GM12878 (cell line): ENCODE measurements around the gene IFT172. TPM values are rescaled to one million over a fixed set of nuclear protein-coding genes. Genes with fewer than 3 reads are reported as not detected.

ENCODE experiments used
- ATAC-seq: fragments of 200-7000 bp; cut with Tn5 transposase; 3 replicates; pipeline ENCODE4 v1.9.1; 2020; ENCODE audit warnings: mild to moderate bottlenecking, moderate library complexity
- BruUV-seq: library from RNA; stranded (reverse); fragments of 400-500 nt; replicated peaks from 2 replicates; lab custom pipeline; 2021; lab: Mats Ljungman, UMichigan
- CTCF ChIA-PET: fragments of 300-600 bp; sonication (Branson Sonifier 250); formaldehyde crosslinking; extraction: SDS; loops from one replicate; lab custom pipeline; 2021; ENCODE audit warnings: inconsistent platforms; lab: Yijun Ruan, JAX
- POLR2A ChIA-PET: fragments of 350-600 bp; formaldehyde crosslinking; extraction: SDS; loops from one replicate; lab custom pipeline; 2021; ENCODE audit warnings: inconsistent platforms; lab: Charles Lee
- RAD21 ChIA-PET: fragments of 300-600 bp; sonication (Branson Sonifier 250); formaldehyde crosslinking; loops from one replicate; lab custom pipeline; 2023; ENCODE audit warnings: antibody characterized with exemption; ENCODE audit not compliant: unreplicated experiment; lab: Charles Lee
- SMC1A ChIA-PET: fragments of 300-600 bp; sonication (Branson Sonifier 250); formaldehyde crosslinking; loops from one replicate; lab custom pipeline; 2023; ENCODE audit not compliant: unreplicated experiment, uncharacterized antibody; lab: Charles Lee
- DNase-seq: peaks from one replicate; pipeline ENCODE4 v3.0.0-alpha.2; 2011; ENCODE audit warnings: low read depth, low spot score
- FAIRE-seq: peaks from 3 replicates; lab custom pipeline; 2011; peaks lifted over from hg19 to GRCh38; lab: Jason Lieb, UNC
- H2AFZ ChIP-seq: 2 replicates; pipeline ENCODE4 v1.6.0; 2011; ENCODE audit warnings: low read depth, low read length, control low read depth; ENCODE audit not compliant: control insufficient read depth
- H3K27ac ChIP-seq: 2 replicates; pipeline ENCODE4 v1.5.1; 2011; ENCODE audit warnings: control low read depth; ENCODE audit not compliant: control insufficient read depth, insufficient read depth
- H3K27me3 ChIP-seq, 2 experiments: replicated peaks in 1 of 2; 2 replicates each; pipeline versions ENCODE4 v1.6.0 to v1.6.1; 2011; ENCODE audit warnings: low read length in 1 of 2; ENCODE audit not compliant: control insufficient read depth in 2 of 2, insufficient read depth in 2 of 2
- H3K36me3 ChIP-seq, 2 experiments: 2 replicates each; pipeline ENCODE4 v1.5.1; 2011; ENCODE audit warnings: low read length in 1 of 2; ENCODE audit not compliant: control insufficient read depth in 2 of 2, insufficient read depth in 2 of 2
- H3K4me1 ChIP-seq: 2 replicates; pipeline ENCODE4 v1.6.1; 2011; ENCODE audit warnings: mild to moderate bottlenecking, low read length, moderate library complexity, mixed read lengths; ENCODE audit not compliant: control insufficient read depth, insufficient read depth
- H3K4me2 ChIP-seq: 2 replicates; pipeline ENCODE4 v1.6.0; 2011; ENCODE audit warnings: control low read depth; ENCODE audit not compliant: control insufficient read depth, insufficient read depth
- H3K4me3 ChIP-seq: fragments of 200-600 bp; sonication (generic); 2 replicates; pipeline ENCODE4 v1.5.1; 2016
- H3K79me2 ChIP-seq: 2 replicates; pipeline ENCODE4 v1.6.0; 2011; ENCODE audit warnings: low read length; ENCODE audit not compliant: control insufficient read depth, insufficient read depth
- H3K9ac ChIP-seq: 2 replicates; pipeline ENCODE4 v1.8.0; 2011; ENCODE audit warnings: low read length, control low read depth, mixed read lengths; ENCODE audit not compliant: control insufficient read depth, insufficient read depth
- H3K9me3 ChIP-seq: replicated peaks from 3 replicates; pipeline ENCODE4 v1.5.1; 2011; ENCODE audit warnings: mild to moderate bottlenecking, low read length; ENCODE audit not compliant: control insufficient read depth, insufficient read depth
- H4K20me1 ChIP-seq: 2 replicates; pipeline ENCODE4 v1.6.0; 2011; ENCODE audit not compliant: control insufficient read depth, insufficient read depth
- BRCA1 ChIP-seq: IDR thresholded peaks from 2 replicates; pipeline ENCODE4 v1.6.1; 2011; ENCODE audit warnings: low read depth, low read length, improper control_type of control experiment
- FOXM1 ChIP-seq: IDR thresholded peaks from 2 replicates; pipeline ENCODE4 v1.6.1; 2012; ENCODE audit warnings: low read depth, mild to moderate bottlenecking, inconsistent platforms, low read length, moderate library complexity
- HSF1 ChIP-seq: fragments of 150-350 bp; IDR thresholded peaks from 2 replicates; pipeline ENCODE4 v1.6.1; 2014; ENCODE audit warnings: mild to moderate bottlenecking, low read depth, low read length
- IRF5 ChIP-seq: fragments of 450-650 bp; IDR thresholded peaks from 2 replicates; pipeline ENCODE4 v1.6.1; 2017; ENCODE audit warnings: borderline replicate concordance
- PRDM15 ChIP-seq: fragments of 450-650 bp; formaldehyde crosslinking; IDR thresholded peaks from 2 replicates; pipeline ENCODE4 v1.4.0; 2020; ENCODE audit warnings: mild to moderate bottlenecking, moderate library complexity
- ZBTB33 ChIP-seq: fragments of 450-650 bp; IDR thresholded peaks from 2 replicates; pipeline ENCODE4 v1.6.1; 2017; ENCODE audit warnings: mild to moderate bottlenecking
- WGBS: methylation state at CpG from one replicate; pipeline ENCODE4 v1.1.6; 2016; ENCODE audit warnings: low lambda C conversion rate; ENCODE audit not compliant: insufficient replicate concordance, insufficient coverage; ENCODE audit errors: missing lambda C conversion rate; 5-methylcytosine and 5-hydroxymethylcytosine counted together
- in situ Hi-C: fragments of 300-500 bp; cut with MboI; formaldehyde crosslinking; loops from 9 replicates; pipeline ENCODE4 v1.14.3; 2018; ENCODE audit warnings: mixed read lengths
- intact Hi-C: fragments of 100-400 bp; cut with micrococcal nuclease; formaldehyde crosslinking; loops from one replicate; pipeline ENCODE4 v1.14.2; 2022; ENCODE audit not compliant: unreplicated experiment
- polyA plus RNA-seq, 11 experiments: library from polyadenylated mRNA; depleted of rRNA in 4 of 11; unstranded in 6 of 11; stranded (reverse) in 5 of 11; fragments of >200 nt; fragmentation: Nextera tagmentation in 4 of 11; fragmentation: Illumina TruSeq in 1 of 11; extraction: Ambion mirVana in 4 of 11; extraction: Trizol in 1 of 11; gene quantifications; 1 replicate in 1 of 11; 2 replicates in 10 of 11; pipeline versions ENCODE4 v1.2.1 to v1.2.3, GENCODE V29; 2011 to 2016; ENCODE audit warnings: inconsistent platforms in 2 of 11, missing spikeins in 2 of 11, low read depth in 1 of 11
- total RNA-seq, 4 experiments: library from RNA; depleted of rRNA in 3 of 4; stranded (reverse); fragments of >200 nt in 3 of 4; fragmentation: Illumina TruSeq in 1 of 4; extraction: Trizol in 1 of 4; gene quantifications; 2 replicates each; pipeline versions ENCODE4 v1.2.1 to v1.2.3, GENCODE V29; 2013 to 2021

IFT172 gene
- total and polyA plus RNA-seq, 10 of the 15 experiments (the other 5 are each of a cell fraction or from before 2014, with no cell fraction given), result 2.4 to 8.6 (median 6.2) TPM

- no TSS peak for BruUV-seq
- Histone ChIP-seq H3K9me3 (no peaks in the 10 kb centered on the region), H3K4me2 (no peak overlapping the region)
- TF ChIP-seq FOXM1, result no peak
- TF ChIP-seq, all 136 proteins: peak for 0
- FAIRE-seq (no peak), ATAC-seq (no peak), DNase-seq (no peak)
- Histone ChIP-seq H3K36me3 (no peaks in the 10 kb centered on the region), H3K27ac (no peak overlapping the region), H4K20me1 (no peaks in the 10 kb centered on the region), H3K27me3 (no peaks in the 10 kb centered on the region), H3K79me2 (no peaks in the 10 kb centered on the region), H3K4me3 (no peak overlapping the region), H2AFZ (no peak overlapping the region), H3K9ac (no peak overlapping the region), H3K4me1 (no peaks in the 10 kb centered on the region)
- in situ Hi-C loops (no loop called here), intact Hi-C loops (no loop called here)
- 63% methylated on average over 6 of the region's 6 CpGs for WGBS
- ChIA-PET POLR2A (no interaction called here), RAD21 (no interaction called here), CTCF (interaction anchor here (0.7 kb wide), 1 partner anchor 9 kb away, joined by 3 read pairs; no protein-coding TSS in a partner anchor), SMC1A (no interaction called here)
Observed at GRCh38 chr2:27416151-27416550, 73.4 kb downstream of the IFT172 start.

GRCh38 chr2:27412419-27413152 is 77.0 kb downstream of the IFT172 start:
- intact Hi-C loops, result no loop called here
- Histone ChIP-seq H3K79me2 (peaks cover 18% of the 10 kb centered on the region), H3K4me2 (no peak overlapping the region), H3K9me3 (no peaks in the 10 kb centered on the region), H3K9ac (no peak overlapping the region), H3K27ac (no peak overlapping the region), H2AFZ (no peak overlapping the region), H3K4me3 (no peak overlapping the region), H3K4me1 (peaks cover 3% of the 10 kb centered on the region; the same call in 1 of the 2 replicates), H3K36me3 (no peaks in the 10 kb centered on the region), H4K20me1 (no peaks in the 10 kb centered on the region), H3K27me3 (no peaks in the 10 kb centered on the region)
- RAD21 ChIA-PET, result no interaction called here
- ATAC-seq (no peak), DNase-seq (no peak), FAIRE-seq (no peak)
- BruUV-seq, result no TSS peak
- CTCF ChIA-PET, result no interaction called here
- POLR2A ChIA-PET, result interaction anchor here (1.1 kb wide), 1 partner anchor 8 kb away, joined by 5 read pairs; no protein-coding TSS in a partner anchor
- SMC1A ChIA-PET, result no interaction called here
- in situ Hi-C loops, result no loop called here
- 62% methylated on average over 9 of the region's 9 CpGs for WGBS
- TF ChIP-seq IRF5, result no peak
- TF ChIP-seq BRCA1, result no peak
- TF ChIP-seq HSF1, result no peak
- TF ChIP-seq PRDM15 (CRISPR knock-in tag), result no peak
- no peak for TF ChIP-seq ZBTB33
